Mesendoderm (in vitro differentiated cells): ENCODE data around the gene PSMD4.

Experiments
- DNase-seq: peaks from one replicate; pipeline ENCODE4 v3.0.0; 2013
- H2AK5ac ChIP-seq: 2 replicates; pipeline ENCODE4 v1.6.1; 2013; ENCODE audit warnings: low read length, inconsistent platforms
- H2BK120ac ChIP-seq: 2 replicates; pipeline ENCODE4 v1.6.1; 2013; ENCODE audit warnings: low read depth, mild to moderate bottlenecking, low read length, moderate library complexity, mixed read lengths
- H2BK15ac ChIP-seq: replicated peaks from 2 replicates; pipeline ENCODE4 v1.6.1; 2013; ENCODE audit warnings: low read depth, mild to moderate bottlenecking, moderate library complexity
- H2BK5ac ChIP-seq: 2 replicates; pipeline ENCODE4 v1.6.1; 2013; ENCODE audit warnings: low read length, inconsistent platforms
- H3K18ac ChIP-seq: 2 replicates; pipeline ENCODE4 v1.6.1; 2013; ENCODE audit warnings: mild to moderate bottlenecking, low read length, mixed read lengths
- H3K23ac ChIP-seq: one replicate; pipeline ENCODE4 v1.6.1; 2013; ENCODE audit warnings: low read length
- H3K27ac ChIP-seq: 2 replicates; pipeline ENCODE4 v1.5.1; 2013; ENCODE audit warnings: low read depth, mild to moderate bottlenecking, inconsistent platforms, low read length, moderate library complexity
- H3K27me3 ChIP-seq: 2 replicates; pipeline ENCODE4 v1.6.1; 2013; ENCODE audit warnings: low read length, control low read depth, mild to moderate bottlenecking, inconsistent platforms; ENCODE audit not compliant: insufficient read depth, poor library complexity
- H3K36me3 ChIP-seq: 2 replicates; pipeline ENCODE4 v1.6.1; 2013; ENCODE audit warnings: low read length, inconsistent platforms; ENCODE audit not compliant: control insufficient read depth, insufficient read depth
- H3K4ac ChIP-seq: one replicate; pipeline ENCODE4 v1.6.1; 2013; ENCODE audit warnings: low read depth, mild to moderate bottlenecking, low read length, moderate library complexity
- H3K4me1 ChIP-seq: 2 replicates; pipeline ENCODE4 v1.6.1; 2013; ENCODE audit warnings: low read depth, low read length, inconsistent platforms; ENCODE audit not compliant: control insufficient read depth
- H3K4me2 ChIP-seq: 2 replicates; pipeline ENCODE4 v1.6.1; 2013; ENCODE audit warnings: low read length
- H3K4me3 ChIP-seq: 2 replicates; pipeline ENCODE4 v1.5.1; 2013; ENCODE audit warnings: mild to moderate bottlenecking, low read length
- H3K56ac ChIP-seq: one replicate; pipeline ENCODE4 v1.6.1; 2013; ENCODE audit warnings: low read length
- H3K79me1 ChIP-seq: 2 replicates; pipeline ENCODE4 v1.6.1; 2013; ENCODE audit warnings: low read length, inconsistent platforms
- H3K79me2 ChIP-seq: 2 replicates; pipeline ENCODE4 v1.6.1; 2013; ENCODE audit warnings: mild to moderate bottlenecking, low read length; ENCODE audit not compliant: control insufficient read depth, insufficient read depth
- H3K9ac ChIP-seq: 2 replicates; pipeline ENCODE4 v1.6.1; 2013; ENCODE audit warnings: low read length, inconsistent platforms
- H4K5ac ChIP-seq: one replicate; pipeline ENCODE4 v1.6.1; 2013; ENCODE audit warnings: low read length
- H4K8ac ChIP-seq: one replicate; pipeline ENCODE4 v1.6.1; 2013; ENCODE audit warnings: low read depth, mild to moderate bottlenecking, control low read depth, low read length, moderate library complexity
- WGBS: extraction: QIAGEN DNeasy Blood & Tissue Kit; methylation state at CpG from one replicate; pipeline ENCODE4 v1.1.7; 2013; ENCODE audit warnings: low lambda C conversion rate, missing lambda C conversion rate; ENCODE audit not compliant: insufficient coverage; ENCODE audit errors: extremely low coverage; 5-methylcytosine and 5-hydroxymethylcytosine counted together

Gene PSMD4

DNA sequence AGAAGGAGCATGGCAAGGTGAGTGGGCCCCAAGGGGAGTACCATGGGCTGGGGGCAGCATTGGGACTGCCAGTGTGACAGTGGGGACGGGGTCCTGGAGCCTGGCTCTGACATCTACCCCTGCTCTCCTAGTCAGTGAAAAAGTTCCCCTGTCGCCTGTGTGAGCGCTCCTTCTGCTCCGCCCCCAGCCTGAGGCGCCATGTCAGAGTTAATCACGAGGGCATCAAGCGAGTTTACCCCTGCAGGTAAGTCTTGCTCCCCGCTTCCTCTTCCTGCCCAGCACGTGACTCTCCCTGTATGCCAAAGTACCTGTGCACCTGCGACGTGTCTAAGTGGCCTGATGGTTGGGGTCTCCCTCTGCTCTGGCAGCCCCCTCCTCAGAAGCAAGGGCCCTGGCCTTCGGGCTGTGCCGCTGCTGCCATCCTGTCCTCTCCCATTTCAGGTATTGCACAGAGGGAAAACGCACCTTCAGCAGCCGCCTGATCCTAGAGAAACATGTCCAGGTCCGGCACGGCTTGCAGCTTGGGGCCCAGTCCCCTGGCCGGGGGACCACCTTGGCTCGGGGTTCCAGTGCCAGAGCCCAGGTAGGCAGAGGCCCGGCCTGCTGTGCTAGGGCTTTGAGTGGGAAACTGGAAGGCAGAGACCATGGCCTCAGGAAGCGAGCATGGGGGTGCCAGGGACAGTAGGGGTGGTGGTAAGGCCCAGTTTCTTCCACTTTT is 35.6 kb downstream of the PSMD4 start:
- no CpG with 5 or more reads among the region's 21 CpGs for WGBS
- no peak overlapping the region for H3K27ac ChIP-seq

GRCh38 chr1:151290709-151291303 is 36.3 kb downstream of the PSMD4 start:
- no peak overlapping the region for H3K4ac ChIP-seq
- peaks cover 4% of the 10 kb centered on the region for H3K79me1 ChIP-seq
- H3K56ac ChIP-seq, result no peak overlapping the region
- H4K5ac ChIP-seq, result no peak overlapping the region
- no peak for DNase-seq
- no peak overlapping the region for H3K27ac ChIP-seq
- H3K18ac ChIP-seq, result no peak overlapping the region
- H2BK120ac ChIP-seq, result no peak overlapping the region
- no peak overlapping the region for H4K8ac ChIP-seq
- no peak overlapping the region for H3K4me3 ChIP-seq
- H2AK5ac ChIP-seq, result no peak overlapping the region
- H3K4me1 ChIP-seq, result no peaks in the 10 kb centered on the region
- WGBS, result no CpG with 5 or more reads among the region's 19 CpGs
- H3K4me2 ChIP-seq, result no peak overlapping the region
- H3K9ac ChIP-seq, result no peak overlapping the region
- H3K27me3 ChIP-seq, result no peaks in the 10 kb centered on the region
- H3K36me3 ChIP-seq, result peaks cover 17% of the 10 kb centered on the region
- no peak overlapping the region for H2BK15ac ChIP-seq
- no peaks in the 10 kb centered on the region for H3K79me2 ChIP-seq
- no peak overlapping the region for H2BK5ac ChIP-seq
- no peak overlapping the region for H3K23ac ChIP-seq

More for the DNA sequence above, 35.6 kb downstream of the PSMD4 start:
- Histone ChIP-seq H3K27me3 (no peaks in the 10 kb centered on the region), H3K4ac (no peak overlapping the region), H2BK5ac (no peak overlapping the region), H3K4me2 (no peak overlapping the region), H3K18ac (no peak overlapping the region), H3K4me3 (no peak overlapping the region), H3K79me2 (no peaks in the 10 kb centered on the region), H3K56ac (no peak overlapping the region), H3K4me1 (no peaks in the 10 kb centered on the region), H3K9ac (no peak overlapping the region), H2BK120ac (no peak overlapping the region), H2BK15ac (no peak overlapping the region), H4K5ac (no peak overlapping the region), H3K23ac (no peak overlapping the region), H4K8ac (no peak overlapping the region), H3K36me3 (peaks cover 14% of the 10 kb centered on the region), H3K79me1 (peaks cover 4% of the 10 kb centered on the region), H2AK5ac (no peak overlapping the region)
- no peak for DNase-seq

DNA sequence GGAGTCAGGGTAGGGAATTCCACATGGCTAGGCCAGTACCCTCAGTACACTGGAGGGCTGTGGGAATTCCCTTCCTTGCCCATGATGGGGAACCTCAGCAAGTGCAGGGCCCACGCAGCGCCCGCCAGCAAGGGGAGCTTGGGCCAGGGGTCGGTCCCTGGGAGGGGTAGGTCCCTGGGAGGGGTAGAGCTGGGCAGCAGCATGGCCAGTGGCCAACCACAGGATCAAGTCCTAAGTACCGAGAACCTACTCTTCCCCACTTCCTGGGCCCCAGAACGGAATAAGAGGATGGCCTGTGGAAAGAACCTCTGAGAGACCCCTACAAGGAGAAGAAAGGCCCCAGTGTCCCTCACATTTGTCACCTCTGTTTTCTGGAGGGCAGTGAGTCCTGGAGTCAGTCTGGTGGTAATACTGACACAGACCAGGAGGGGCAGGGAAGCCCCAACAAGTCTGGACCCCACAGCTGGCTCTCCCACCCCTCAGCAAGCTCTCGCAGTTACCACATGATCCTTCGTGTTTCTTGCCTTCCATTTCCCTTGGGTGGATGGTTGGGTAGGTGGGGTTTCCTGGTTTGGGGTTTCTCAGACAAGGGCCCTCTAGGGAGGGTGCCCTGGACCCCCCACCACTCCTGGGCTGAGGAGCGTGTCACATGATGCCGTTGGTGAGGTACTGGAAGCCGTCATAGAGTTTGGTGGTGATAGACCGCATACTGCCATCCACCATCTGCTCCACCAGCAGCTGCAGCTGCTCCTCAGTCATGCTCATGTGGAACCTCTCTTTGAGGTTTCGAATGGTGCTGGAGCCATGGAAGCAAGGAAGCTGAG is 37.9 kb downstream of the PSMD4 start:
- Histone ChIP-seq H3K4me1 (no peaks in the 10 kb centered on the region), H3K4me2 (no peak overlapping the region), H3K36me3 (peaks cover 12% of the 10 kb centered on the region), H2AK5ac (no peak overlapping the region), H3K18ac (no peak overlapping the region), H3K23ac (no peak overlapping the region), H3K79me2 (no peaks in the 10 kb centered on the region), H3K4me3 (no peak overlapping the region), H4K8ac (no peak overlapping the region), H3K56ac (no peak overlapping the region), H3K27ac (no peak overlapping the region), H3K4ac (no peak overlapping the region), H2BK120ac (no peak overlapping the region), H3K9ac (no peak overlapping the region), H4K5ac (no peak overlapping the region), H3K79me1 (peaks cover 1% of the 10 kb centered on the region), H3K27me3 (no peaks in the 10 kb centered on the region), H2BK5ac (no peak overlapping the region), H2BK15ac (no peak overlapping the region)
- no CpG with 5 or more reads among the region's 13 CpGs for WGBS
- peak; percentile 32 for DNase-seq

DNA sequence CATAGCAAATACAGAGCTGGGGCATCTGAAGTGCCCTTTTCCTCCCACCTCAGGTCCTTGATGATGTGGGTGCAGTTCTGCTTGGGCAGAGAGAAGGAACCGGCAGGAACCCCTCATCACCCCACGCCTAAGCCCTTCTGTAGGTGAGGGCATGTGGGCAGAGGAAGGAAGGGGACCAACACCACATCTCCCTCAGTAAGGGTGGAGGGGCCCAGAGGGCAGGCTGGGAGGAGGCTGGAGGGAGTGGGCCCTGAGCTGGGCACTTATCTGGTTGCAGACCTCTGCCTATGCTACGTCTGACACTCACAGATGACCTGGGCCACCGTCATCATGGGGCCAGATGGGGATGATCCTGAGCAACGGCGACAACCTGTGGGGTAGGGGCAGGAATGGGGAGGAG is 38.6 kb downstream of the PSMD4 start:
- Histone ChIP-seq H3K27ac (no peak overlapping the region), H4K8ac (no peak overlapping the region), H2AK5ac (no peak overlapping the region), H3K79me1 (no peaks in the 10 kb centered on the region), H2BK15ac (no peak overlapping the region), H3K56ac (no peak overlapping the region), H3K4ac (no peak overlapping the region), H3K36me3 (peaks cover 13% of the 10 kb centered on the region), H2BK120ac (no peak overlapping the region), H4K5ac (no peak overlapping the region), H3K9ac (no peak overlapping the region), H3K18ac (no peak overlapping the region), H2BK5ac (no peak overlapping the region), H3K27me3 (no peaks in the 10 kb centered on the region), H3K4me3 (no peak overlapping the region), H3K23ac (no peak overlapping the region), H3K79me2 (no peaks in the 10 kb centered on the region), H3K4me2 (no peak overlapping the region), H3K4me1 (no peaks in the 10 kb centered on the region)
- no peak for DNase-seq
- no CpG with 5 or more reads among the region's 6 CpGs for WGBS

GRCh38 chr1:151294742-151295462 is 40.4 kb downstream of the PSMD4 start:
- Histone ChIP-seq H3K18ac (no peak overlapping the region), H3K4me1 (no peaks in the 10 kb centered on the region), H3K23ac (no peak overlapping the region), H4K5ac (no peak overlapping the region), H3K79me2 (no peaks in the 10 kb centered on the region), H2BK5ac (no peak overlapping the region), H2AK5ac (no peak overlapping the region), H3K27ac (no peak overlapping the region), H3K4me3 (no peak overlapping the region), H2BK15ac (no peak overlapping the region), H3K9ac (no peak overlapping the region), H2BK120ac (no peak overlapping the region), H3K4me2 (no peak overlapping the region), H3K56ac (no peak overlapping the region), H3K79me1 (no peaks in the 10 kb centered on the region), H4K8ac (no peak overlapping the region), H3K36me3 (peaks cover 19% of the 10 kb centered on the region), H3K4ac (no peak overlapping the region), H3K27me3 (no peaks in the 10 kb centered on the region)
- WGBS, result no CpG with 5 or more reads among the region's 2 CpGs
- DNase-seq, result no peak
